LNCAP (cell line): ENCODE measurements around the gene SULF2.

Experiments
- TF ChIP-seq, protein P1 (sequence below): fragments of 450-650 bp; IDR thresholded peaks from 2 replicates; pipeline ENCODE4 v1.5.1; 2017; ENCODE audit warnings: mild to moderate bottlenecking

SULF2 gene

GRCh38 chr20:47719625-47720024 lies 65.7 kb downstream of the SULF2 start:
- TF ChIP-seq, protein P1, sequence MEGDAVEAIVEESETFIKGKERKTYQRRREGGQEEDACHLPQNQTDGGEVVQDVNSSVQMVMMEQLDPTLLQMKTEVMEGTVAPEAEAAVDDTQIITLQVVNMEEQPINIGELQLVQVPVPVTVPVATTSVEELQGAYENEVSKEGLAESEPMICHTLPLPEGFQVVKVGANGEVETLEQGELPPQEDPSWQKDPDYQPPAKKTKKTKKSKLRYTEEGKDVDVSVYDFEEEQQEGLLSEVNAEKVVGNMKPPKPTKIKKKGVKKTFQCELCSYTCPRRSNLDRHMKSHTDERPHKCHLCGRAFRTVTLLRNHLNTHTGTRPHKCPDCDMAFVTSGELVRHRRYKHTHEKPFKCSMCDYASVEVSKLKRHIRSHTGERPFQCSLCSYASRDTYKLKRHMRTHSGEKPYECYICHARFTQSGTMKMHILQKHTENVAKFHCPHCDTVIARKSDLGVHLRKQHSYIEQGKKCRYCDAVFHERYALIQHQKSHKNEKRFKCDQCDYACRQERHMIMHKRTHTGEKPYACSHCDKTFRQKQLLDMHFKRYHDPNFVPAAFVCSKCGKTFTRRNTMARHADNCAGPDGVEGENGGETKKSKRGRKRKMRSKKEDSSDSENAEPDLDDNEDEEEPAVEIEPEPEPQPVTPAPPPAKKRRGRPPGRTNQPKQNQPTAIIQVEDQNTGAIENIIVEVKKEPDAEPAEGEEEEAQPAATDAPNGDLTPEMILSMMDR: no peak

- TF ChIP-seq, protein P1: no peak
Observed at GRCh38 chr20:47719211-47719610, 66.1 kb downstream of the SULF2 start.

GRCh38 chr20:47718398-47718797 lies 66.9 kb downstream of the SULF2 start:
- TF ChIP-seq, protein P1: no peak

DNA sequence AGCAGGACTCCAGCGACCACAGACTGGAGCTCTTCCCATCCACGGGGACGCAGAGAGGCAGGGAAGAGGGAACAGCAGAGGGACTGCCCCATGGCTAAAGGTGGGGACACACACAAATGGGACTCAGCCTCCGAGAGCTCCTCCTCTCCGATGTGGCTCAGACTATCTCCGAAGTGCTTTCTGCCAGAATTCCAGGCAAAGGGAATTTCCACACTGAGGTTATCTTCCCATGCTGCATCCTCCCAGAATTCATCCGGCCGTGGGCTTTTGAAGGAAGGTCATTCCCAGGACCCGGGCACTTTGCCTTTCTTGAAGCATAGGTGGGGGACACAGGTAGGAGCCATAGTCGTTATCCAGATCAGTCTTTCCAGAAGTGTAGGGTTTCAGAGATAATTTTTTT lies 67.9 kb downstream of the SULF2 start:
- TF ChIP-seq, protein P1: no peak

DNA sequence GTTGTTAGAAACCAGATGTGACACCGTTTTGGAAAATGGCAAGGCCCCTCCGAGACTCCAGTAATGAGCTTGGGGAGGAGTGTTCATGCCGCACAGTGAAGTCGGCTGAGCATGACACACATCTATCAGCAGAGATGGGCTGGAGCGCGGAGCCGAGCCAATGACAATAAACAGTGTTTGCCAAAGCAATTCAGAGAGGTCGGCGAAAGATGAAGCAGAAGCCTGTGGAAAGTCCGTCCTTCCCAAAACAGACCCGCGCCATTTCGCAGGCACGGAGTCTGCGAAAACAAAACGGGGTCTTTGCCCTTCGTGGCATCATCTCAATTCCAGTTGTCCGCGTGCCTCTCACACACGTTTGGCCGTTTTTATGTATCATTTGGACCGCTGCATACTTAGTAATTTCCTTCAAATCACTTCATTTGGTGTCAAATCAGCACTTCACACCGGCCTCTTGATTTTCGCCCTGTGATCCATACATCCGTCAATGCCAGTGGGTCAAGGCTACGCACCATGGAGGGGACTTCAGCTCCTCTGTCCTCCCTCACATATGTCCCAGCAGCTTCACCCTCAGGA lies 71.3 kb downstream of the SULF2 start:
- TF ChIP-seq, protein P1: no peak

DNA sequence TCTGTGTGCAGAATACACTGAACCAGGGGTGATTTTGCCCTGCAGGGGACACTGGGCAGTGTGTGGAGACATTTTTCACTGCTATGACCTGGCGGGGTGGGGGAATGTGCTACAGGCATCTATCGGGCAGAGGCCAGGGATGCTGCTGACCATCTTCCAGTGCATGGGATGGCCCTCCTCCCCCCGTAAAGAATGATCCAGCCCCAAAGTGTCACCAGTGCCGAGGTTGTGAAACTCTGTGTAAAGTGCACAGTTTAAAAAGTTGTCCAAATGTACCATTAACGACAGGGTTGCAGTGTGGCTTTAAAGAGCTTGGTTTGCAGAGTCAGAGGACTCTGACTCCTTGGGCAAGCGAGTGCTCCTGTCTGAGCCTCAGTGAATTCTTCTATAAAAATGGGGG lies 72.1 kb downstream of the SULF2 start:
- TF ChIP-seq, protein P1: no peak

- TF ChIP-seq, protein P1: no peak
Observed at GRCh38 chr20:47711046-47711752, 74.1 kb downstream of the SULF2 start.
